SK-N-SH (cell line): ENCODE data around the gene ZFYVE16.

Source experiments
- CTCF ChIP-seq: fragments of 200-600 bp; sonication (generic); IDR thresholded peaks from 2 replicates; pipeline ENCODE4 v1.6.1; 2017; ENCODE audit warnings: antibody characterized with exemption, mild to moderate bottlenecking, moderate library complexity
- EP300 ChIP-seq, 2 experiments: IDR thresholded peaks; 2 replicates each; pipeline versions ENCODE4 v1.4.0 to v1.6.1; 2012; ENCODE audit warnings: borderline replicate concordance in 1 of 2, low read depth in 1 of 2, low read length in 1 of 2
- MXI1 ChIP-seq: IDR thresholded peaks from 2 replicates; pipeline ENCODE4 v1.6.1; 2012; ENCODE audit warnings: mild to moderate bottlenecking, low read depth, low read length, improper control_type of control experiment
- NRF1 ChIP-seq: IDR thresholded peaks from 2 replicates; pipeline ENCODE4 v1.6.1; 2012; ENCODE audit warnings: low read depth, mild to moderate bottlenecking, low read length
- RAD21 ChIP-seq: IDR thresholded peaks from 2 replicates; pipeline ENCODE4 v1.6.1; 2012; ENCODE audit warnings: mild to moderate bottlenecking, low read length
- SMC3 ChIP-seq: IDR thresholded peaks from 2 replicates; pipeline ENCODE4 v1.6.1; 2012; ENCODE audit warnings: low read depth, low read length, improper control_type of control experiment
- TEAD4 ChIP-seq: IDR thresholded peaks from 2 replicates; pipeline ENCODE4 v1.4.0; 2012; ENCODE audit warnings: mild to moderate bottlenecking, borderline replicate concordance; ENCODE audit not compliant: insufficient read depth

GRCh38 chr5:80387063-80387768, 20.6 kb upstream of the ZFYVE16 start:
- TF ChIP-seq CTCF (no peak), TEAD4 (no peak), SMC3 (no peak), EP300 (IDR thresholded peaks at IDR 0.05; ENCODE audit: borderline replicate concordance in 1 of 2, low read depth in 1 of 2, low read length in 1 of 2) (no peak), NRF1 (no peak), RAD21 (no peak), MXI1 (no peak)
